A673 (cell line): ENCODE results near the gene MIA2. TPM values are rescaled to one million over a fixed set of nuclear protein-coding genes. Genes with fewer than 3 reads are reported as not detected.
"Not testable (repeated sequence)": the region's sequence is repeated elsewhere in the genome, so short reads cannot be mapped to it uniquely, and the experiment has no call there.

ENCODE experiments used
- BruUV-seq: library from RNA; stranded (reverse); fragments of 400-500 nt; replicated peaks from 2 replicates; lab custom pipeline; 2021; lab: Mats Ljungman, UMichigan
- CTCF ChIA-PET: fragments of 300-600 bp; sonication (Branson Sonifier 250); formaldehyde crosslinking; loops from one replicate; lab custom pipeline; 2022; ENCODE audit warnings: antibody characterized with exemption; lab: Charles Lee
- POLR2A ChIA-PET: fragments of 300-600 bp; sonication (Branson Sonifier 250); formaldehyde crosslinking; loops from one replicate; lab custom pipeline; 2022; ENCODE audit warnings: antibody characterized with exemption; ENCODE audit not compliant: low non-redundant PET; lab: Charles Lee
- DNase-seq: peaks from one replicate; pipeline ENCODE4 v3.0.0-alpha.2; 2015; ENCODE audit warnings: low spot score
- H3K27ac ChIP-seq: fragments of 200-600 bp; sonication (generic); 2 replicates; pipeline ENCODE4 v1.5.1; 2016; ENCODE audit warnings: mixed run types, low read depth, mild to moderate bottlenecking, mixed read lengths, antibody characterized with exemption, low read length; ENCODE audit not compliant: poor library complexity, severe bottlenecking
- H3K27me3 ChIP-seq: fragments of 200-600 bp; sonication (generic); replicated peaks from 2 replicates; pipeline ENCODE4 v1.6.1; 2017; ENCODE audit warnings: mixed run types, low read depth, mild to moderate bottlenecking, mixed read lengths, antibody characterized with exemption, low read length; ENCODE audit not compliant: insufficient read depth, poor library complexity
- H3K36me3 ChIP-seq: fragments of 200-600 bp; sonication (generic); 2 replicates; pipeline ENCODE4 v1.6.1; 2016; ENCODE audit warnings: mixed run types, mild to moderate bottlenecking, mixed read lengths, antibody characterized with exemption, low read length; ENCODE audit not compliant: insufficient read depth, poor library complexity, severe bottlenecking
- H3K4me1 ChIP-seq: fragments of 200-600 bp; sonication (generic); 2 replicates; pipeline ENCODE4 v1.6.1; 2017; ENCODE audit warnings: mixed run types, mild to moderate bottlenecking, mixed read lengths, antibody characterized with exemption, low read length; ENCODE audit not compliant: insufficient read depth, poor library complexity, severe bottlenecking
- H3K4me3 ChIP-seq: fragments of 200-600 bp; sonication (generic); 2 replicates; pipeline ENCODE4 v1.5.1; 2016; ENCODE audit warnings: low read depth, mixed run types, mild to moderate bottlenecking, mixed read lengths, low read length; ENCODE audit not compliant: poor library complexity, severe bottlenecking
- H3K9me3 ChIP-seq: fragments of 200-600 bp; sonication (generic); 2 replicates; pipeline ENCODE4 v1.6.1; 2016; ENCODE audit warnings: mixed run types, low read depth, mild to moderate bottlenecking, mixed read lengths, antibody characterized with exemption, low read length; ENCODE audit not compliant: poor library complexity, severe bottlenecking
- CTCF ChIP-seq: fragments of 300-800, 200-600 bp; sonication (generic); conservative IDR thresholded peaks from 2 replicates; pipeline ENCODE4 v1.5.1; 2017; ENCODE audit warnings: low read depth, mild to moderate bottlenecking, antibody characterized with exemption, low read length, moderate library complexity, mixed read lengths
- EZH2 ChIP-seq: fragments of 200-600 bp; sonication (generic); IDR thresholded peaks from 2 replicates; pipeline ENCODE4 v1.6.1; 2017; ENCODE audit warnings: borderline replicate concordance, low read depth, mild to moderate bottlenecking, mixed read lengths, antibody characterized with exemption, low read length; ENCODE audit not compliant: poor library complexity, severe bottlenecking
- intact Hi-C: fragments of 100-400 bp; cut with micrococcal nuclease; formaldehyde crosslinking; loops from one replicate; pipeline ENCODE4 v1.10.0; 2022; ENCODE audit not compliant: unreplicated experiment
- total RNA-seq: library from RNA; stranded (reverse); gene quantifications from 2 replicates; pipeline ENCODE4 v1.2.3, GENCODE V29; 2021

MIA2 gene
- total RNA-seq, 1 experiment from 2014 or later, result 16.7 TPM

DNA sequence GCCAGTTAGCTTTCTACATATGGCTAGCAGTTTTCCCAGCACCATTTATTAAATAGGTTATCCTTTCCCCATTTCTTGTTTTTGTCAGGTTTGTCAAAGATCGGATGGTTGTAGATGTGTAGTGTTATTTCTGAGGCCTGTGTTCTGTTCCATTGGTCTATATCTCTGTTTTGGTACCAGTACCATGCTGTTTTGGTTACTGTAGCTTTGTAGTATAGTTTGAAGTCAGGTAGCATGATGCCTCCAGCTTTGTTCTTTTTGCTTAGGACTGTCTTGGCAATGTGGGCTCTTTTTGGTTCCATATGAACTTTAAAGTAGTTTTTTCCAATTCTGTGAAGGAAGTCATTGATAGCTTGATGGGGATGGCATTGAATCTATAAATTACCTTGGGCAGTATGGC, 28.5 kb downstream of the MIA2 start:
- H3K27me3 ChIP-seq, BruUV-seq, H3K4me3 ChIP-seq, CTCF ChIA-PET, H3K4me1 ChIP-seq, DNase-seq, intact Hi-C loops, POLR2A ChIA-PET, H3K36me3 ChIP-seq, H3K9me3 ChIP-seq, H3K27ac ChIP-seq: not testable (repeated sequence)

DNA sequence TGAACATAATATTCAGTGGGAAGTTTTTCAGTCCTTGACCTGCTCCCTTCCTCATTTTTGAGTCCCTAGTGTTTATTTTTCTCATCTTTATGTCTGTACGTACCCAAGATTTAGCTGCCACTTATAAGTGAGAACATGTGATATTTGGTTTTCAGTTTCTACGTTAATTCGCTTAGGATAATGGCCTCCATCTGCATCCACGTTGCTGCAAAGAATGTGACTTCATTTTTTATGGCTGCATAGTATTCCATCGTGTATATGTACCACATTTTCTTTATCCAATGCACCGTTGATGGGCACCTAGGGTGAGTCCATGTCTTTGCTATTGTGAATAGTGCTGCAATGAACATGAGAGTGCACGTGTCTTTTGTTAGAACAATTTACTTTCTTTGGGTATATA, 30.3 kb downstream of the MIA2 start:
- Histone ChIP-seq H3K4me1 (peaks cover 18% of the 10 kb centered on the region), H3K27me3 (no peaks in the 10 kb centered on the region), H3K9me3 (no peaks in the 10 kb centered on the region), H3K27ac (no peak overlapping the region), H3K4me3 (no peak overlapping the region), H3K36me3 (no peaks in the 10 kb centered on the region)
- DNase-seq, result no peak
- no TSS peak for BruUV-seq
- ChIA-PET CTCF (no interaction called here), POLR2A (no interaction called here)
- TF ChIP-seq CTCF (no peak), EZH2 (no peak)
- intact Hi-C loops, result no loop called here

GRCh38 chr14:39264558-39264957, 30.8 kb downstream of the MIA2 start:
- TF ChIP-seq CTCF (no peak), EZH2 (no peak)
- H3K27ac ChIP-seq, result no peak overlapping the region
- H3K27me3 ChIP-seq, result no peaks in the 10 kb centered on the region
- H3K9me3 ChIP-seq, result no peaks in the 10 kb centered on the region
- intact Hi-C loops, result no loop called here
- H3K4me1 ChIP-seq, result peaks cover 18% of the 10 kb centered on the region
- no peak overlapping the region for H3K4me3 ChIP-seq
- CTCF ChIA-PET, result no interaction called here
- POLR2A ChIA-PET, result no interaction called here
- BruUV-seq, result no TSS peak
- no peaks in the 10 kb centered on the region for H3K36me3 ChIP-seq
- DNase-seq, result peak; percentile 28

DNA sequence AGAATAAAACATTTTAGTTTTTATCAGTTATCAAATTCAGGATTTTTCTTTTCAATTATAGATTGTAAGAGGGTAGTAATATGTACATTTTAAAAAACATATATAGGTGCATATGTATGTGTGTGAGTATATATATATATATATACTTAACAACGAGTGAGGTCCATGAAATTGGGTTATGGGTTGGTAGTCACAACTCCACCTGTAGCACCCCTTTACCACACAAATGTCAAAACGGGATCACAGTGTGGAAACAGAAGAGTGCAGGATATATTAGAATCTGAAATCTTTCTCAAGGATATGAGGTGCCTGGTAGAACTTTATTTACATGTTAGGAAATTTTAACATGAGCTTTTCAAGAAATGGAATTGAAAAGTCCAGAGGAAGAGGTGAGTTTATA, 31.3 kb downstream of the MIA2 start:
- Histone ChIP-seq H3K9me3 (no peaks in the 10 kb centered on the region), H3K27me3 (no peaks in the 10 kb centered on the region), H3K27ac (no peak overlapping the region), H3K36me3 (no peaks in the 10 kb centered on the region), H3K4me3 (peak overlapping the region; percentile 74), H3K4me1 (peaks cover 18% of the 10 kb centered on the region)
- intact Hi-C loops, result no loop called here
- CTCF ChIA-PET, result no interaction called here
- BruUV-seq, result no TSS peak
- peak; percentile 43 for DNase-seq
- POLR2A ChIA-PET, result no interaction called here
- TF ChIP-seq CTCF, result no peak
- TF ChIP-seq EZH2, result no peak
